H9 (cell line): Measurements from ENCODE around the gene SCUBE1. TPM values are rescaled to one million over a fixed set of nuclear protein-coding genes. Genes with fewer than 3 reads are reported as not detected.

Experiments
- DNase-seq: peaks from one replicate; pipeline ENCODE4 v3.0.0-alpha.2; 2017
- H2AFZ ChIP-seq: one replicate; pipeline ENCODE4 v1.6.1; 2013; ENCODE audit warnings: mild to moderate bottlenecking, low read length, control low read depth, moderate library complexity
- H2AK5ac ChIP-seq: 2 replicates; pipeline ENCODE4 v1.6.1; 2013; ENCODE audit warnings: low read length, control low read depth, mixed read lengths; ENCODE audit not compliant: insufficient read length
- H2BK120ac ChIP-seq: one replicate; pipeline ENCODE4 v1.6.1; 2013; ENCODE audit warnings: low read depth, mild to moderate bottlenecking, low read length, control low read depth, inconsistent platforms; ENCODE audit not compliant: poor library complexity, severe bottlenecking
- H2BK12ac ChIP-seq: 2 replicates; pipeline ENCODE4 v1.6.1; 2013; ENCODE audit warnings: low read length, control low read depth, mixed read lengths, low read depth; ENCODE audit not compliant: insufficient read length
- H2BK15ac ChIP-seq: 2 replicates; pipeline ENCODE4 v1.6.1; 2013; ENCODE audit warnings: low read depth, low read length, control low read depth
- H2BK20ac ChIP-seq: one replicate; pipeline ENCODE4 v1.6.1; 2013; ENCODE audit warnings: low read depth, mild to moderate bottlenecking, low read length, control low read depth, inconsistent platforms; ENCODE audit not compliant: poor library complexity, severe bottlenecking
- H2BK5ac ChIP-seq: 2 replicates; pipeline ENCODE4 v1.6.1; 2013; ENCODE audit warnings: low read length, control low read depth, mixed read lengths; ENCODE audit not compliant: insufficient read length
- H3K14ac ChIP-seq: 2 replicates; pipeline ENCODE4 v1.6.1; 2013; ENCODE audit warnings: low read length, control low read depth; ENCODE audit not compliant: insufficient read depth
- H3K18ac ChIP-seq: 2 replicates; pipeline ENCODE4 v1.6.1; 2013; ENCODE audit warnings: low read depth, mild to moderate bottlenecking, mixed read lengths, low read length, control low read depth; ENCODE audit not compliant: insufficient read length
- H3K23ac ChIP-seq: 2 replicates; pipeline ENCODE4 v1.6.1; 2013; ENCODE audit warnings: low read length, control low read depth, mixed read lengths, low read depth; ENCODE audit not compliant: insufficient read length
- H3K23me2 ChIP-seq: 2 replicates; pipeline ENCODE4 v1.6.1; 2013; ENCODE audit warnings: low read depth, mild to moderate bottlenecking, mixed read lengths, low read length, control low read depth; ENCODE audit not compliant: insufficient read length, poor library complexity, severe bottlenecking
- H3K27ac ChIP-seq: 2 replicates; pipeline ENCODE4 v1.5.1; 2013; ENCODE audit warnings: low read length, control low read depth, mixed read lengths, low read depth; ENCODE audit not compliant: insufficient read length
- H3K27me3 ChIP-seq: 2 replicates; pipeline ENCODE4 v1.6.1; 2013; ENCODE audit warnings: low read length, control low read depth, inconsistent platforms; ENCODE audit not compliant: insufficient read depth
- H3K4ac ChIP-seq: 2 replicates; pipeline ENCODE4 v1.6.1; 2013; ENCODE audit warnings: low read depth, mild to moderate bottlenecking, control low read depth, inconsistent platforms, low read length, moderate library complexity
- H3K4me1 ChIP-seq: 2 replicates; pipeline ENCODE4 v1.6.1; 2013; ENCODE audit warnings: low read length, control low read depth, inconsistent platforms; ENCODE audit not compliant: insufficient read depth
- H3K4me2 ChIP-seq: 2 replicates; pipeline ENCODE4 v1.6.1; 2013; ENCODE audit warnings: low read length, control low read depth, mixed read lengths; ENCODE audit not compliant: insufficient read length, insufficient read depth
- H3K56ac ChIP-seq: 2 replicates; pipeline ENCODE4 v1.6.1; 2013; ENCODE audit warnings: low read depth, mild to moderate bottlenecking, mixed read lengths, low read length, control low read depth; ENCODE audit not compliant: insufficient read length
- H3K79me1 ChIP-seq: 2 replicates; pipeline ENCODE4 v1.6.1; 2013; ENCODE audit warnings: low read depth, mild to moderate bottlenecking, moderate library complexity, low read length, control low read depth, inconsistent platforms; ENCODE audit not compliant: insufficient read depth, poor library complexity, severe bottlenecking
- H3K79me2 ChIP-seq: 2 replicates; pipeline ENCODE4 v1.6.1; 2013; ENCODE audit warnings: low read length, control low read depth, inconsistent platforms; ENCODE audit not compliant: insufficient read depth
- H3K9ac ChIP-seq: 2 replicates; pipeline ENCODE4 v1.6.1; 2013; ENCODE audit warnings: low read length, control low read depth, mixed read lengths; ENCODE audit not compliant: insufficient read length; ENCODE audit errors: extremely low read depth
- H3K9me3 ChIP-seq: one replicate; pipeline ENCODE4 v1.6.1; 2013; ENCODE audit warnings: low read depth, low read length, inconsistent platforms; ENCODE audit not compliant: control insufficient read depth
- H3T11ph ChIP-seq: one replicate; pipeline ENCODE4 v1.6.1; 2013; ENCODE audit warnings: mild to moderate bottlenecking, low read length, control low read depth, inconsistent platforms
- H4K20me1 ChIP-seq: one replicate; pipeline ENCODE4 v1.6.1; 2013; ENCODE audit not compliant: control insufficient read depth, insufficient read length, insufficient read depth
- H4K5ac ChIP-seq: 2 replicates; pipeline ENCODE4 v1.6.1; 2013; ENCODE audit warnings: low read depth, mild to moderate bottlenecking, mixed read lengths, low read length, control low read depth; ENCODE audit not compliant: insufficient read length
- H4K8ac ChIP-seq: replicated peaks from 2 replicates; pipeline ENCODE4 v1.6.1; 2013; ENCODE audit warnings: low read length, control low read depth, mixed read lengths, low read depth; ENCODE audit not compliant: insufficient read length
- H4K91ac ChIP-seq: 2 replicates; pipeline ENCODE4 v1.6.1; 2013; ENCODE audit warnings: low read depth, mild to moderate bottlenecking, moderate library complexity, mixed read lengths, low read length, control low read depth; ENCODE audit not compliant: insufficient read length
- H3K27ac Mint-ChIP-seq, 3 experiments: 2 replicates in 2 of 3; 3 replicates in 1 of 3; pipeline ENCODE4 v1.8.0; 2020 to 2021; ENCODE audit warnings: mixed read lengths in 3 of 3, mild to moderate bottlenecking in 1 of 3, moderate library complexity in 1 of 3
- H3K27me3 Mint-ChIP-seq: 2 replicates; pipeline ENCODE4 v1.8.0; 2021; ENCODE audit warnings: low read depth, mild to moderate bottlenecking, moderate library complexity, mixed read lengths
- H3K36me3 Mint-ChIP-seq, 3 experiments: 2 replicates in 2 of 3; 3 replicates in 1 of 3; pipeline ENCODE4 v1.8.0; 2020 to 2021; ENCODE audit warnings: low read depth in 3 of 3, mixed read lengths in 3 of 3; ENCODE audit not compliant: insufficient read depth in 1 of 3
- H3K4me1 Mint-ChIP-seq, 2 experiments: 2 replicates each; pipeline ENCODE4 v1.8.0; 2020; ENCODE audit warnings: mixed read lengths in 2 of 2
- H3K4me3 Mint-ChIP-seq, 2 experiments: 2 replicates in 1 of 2; 3 replicates in 1 of 2; pipeline ENCODE4 v1.8.0; 2020 to 2021; ENCODE audit warnings: mild to moderate bottlenecking in 2 of 2, mixed read lengths in 2 of 2, moderate library complexity in 1 of 2
- H3K9me3 Mint-ChIP-seq, 2 experiments: 2 replicates in 1 of 2; 3 replicates in 1 of 2; pipeline ENCODE4 v1.8.0; 2020; ENCODE audit warnings: mild to moderate bottlenecking in 2 of 2, mixed read lengths in 2 of 2, moderate library complexity in 1 of 2
- WGBS: extraction: QIAGEN DNeasy Blood & Tissue Kit; methylation state at CpG from one replicate; pipeline ENCODE4 v1.1.7; 2013; ENCODE audit warnings: missing lambda C conversion rate, low lambda C conversion rate, mixed read lengths; ENCODE audit not compliant: insufficient read length; ENCODE audit errors: extremely low coverage; 5-methylcytosine and 5-hydroxymethylcytosine counted together
- total RNA-seq: library from RNA; stranded (reverse); gene quantifications from 2 replicates; pipeline ENCODE4 v1.2.1, GENCODE V29; 2021
- TF ChIP-seq, protein P1 (sequence below): fragments of 200-600 bp; sonication (generic); conservative IDR thresholded peaks from 3 replicates; pipeline ENCODE4 v1.8.0; 2021; ENCODE audit warnings: antibody characterized with exemption, mild to moderate bottlenecking

The SCUBE1 gene
- total RNA-seq, 1 experiment from 2014 or later = 1.2 TPM

DNA sequence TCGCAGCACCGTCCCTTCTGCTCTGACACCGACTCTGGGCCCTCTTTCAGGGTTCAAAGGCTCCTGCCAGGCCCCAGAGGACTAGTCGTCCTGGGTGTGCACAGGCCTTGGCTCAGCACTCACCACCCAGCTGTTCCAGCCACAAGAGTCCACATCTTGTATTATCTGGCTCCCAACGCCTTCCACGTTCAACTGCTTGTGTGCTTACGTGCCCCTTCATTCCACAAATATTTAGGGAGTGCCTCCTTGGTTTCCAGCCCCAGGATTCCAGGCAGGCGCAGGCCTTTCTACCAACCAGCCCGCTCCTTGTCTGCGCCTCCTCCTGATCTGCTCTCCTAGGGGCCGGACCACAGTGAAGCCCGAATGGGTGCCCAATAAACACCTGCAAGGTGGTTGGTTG, 70.9 kb downstream of the SCUBE1 start:
- H4K5ac ChIP-seq = no peak overlapping the region
- no peaks in the 10 kb centered on the region for H3K27me3 ChIP-seq
- no peak overlapping the region for H3K18ac ChIP-seq
- Mint-ChIP-seq H3K4me3 (no peak overlapping the region), H3K36me3 (no peaks in the 10 kb centered on the region), H3K27ac (no peak overlapping the region; a peak in 1 of 7 replicates), H3K9me3 (no peaks in the 10 kb centered on the region), H3K4me1 (peaks cover 20 to 37% of the 10 kb centered on the region in 2 experiments), H3K27me3 (peaks cover 17% of the 10 kb centered on the region)
- no peak overlapping the region for H2AFZ ChIP-seq
- H2BK5ac ChIP-seq = no peak overlapping the region
- H3T11ph ChIP-seq = no peak overlapping the region
- H3K9me3 ChIP-seq = no peaks in the 10 kb centered on the region
- no peak overlapping the region for H2BK15ac ChIP-seq
- H2BK12ac ChIP-seq = no peak overlapping the region
- H3K23me2 ChIP-seq = no peaks in the 10 kb centered on the region
- no peak overlapping the region for H3K4me2 ChIP-seq
- no peak overlapping the region for H4K91ac ChIP-seq
- DNase-seq = no peak
- H3K27ac ChIP-seq = no peak overlapping the region
- H2BK120ac ChIP-seq = no peak overlapping the region
- peaks cover 7% of the 10 kb centered on the region; the same call in 1 of the 2 replicates for H3K4me1 ChIP-seq
- H3K23ac ChIP-seq = no peak overlapping the region
- no peak overlapping the region for H2BK20ac ChIP-seq
- H4K8ac ChIP-seq = no peak overlapping the region
- no peak overlapping the region for H3K14ac ChIP-seq
- no peak overlapping the region for H3K4ac ChIP-seq
- TF ChIP-seq, protein P1, sequence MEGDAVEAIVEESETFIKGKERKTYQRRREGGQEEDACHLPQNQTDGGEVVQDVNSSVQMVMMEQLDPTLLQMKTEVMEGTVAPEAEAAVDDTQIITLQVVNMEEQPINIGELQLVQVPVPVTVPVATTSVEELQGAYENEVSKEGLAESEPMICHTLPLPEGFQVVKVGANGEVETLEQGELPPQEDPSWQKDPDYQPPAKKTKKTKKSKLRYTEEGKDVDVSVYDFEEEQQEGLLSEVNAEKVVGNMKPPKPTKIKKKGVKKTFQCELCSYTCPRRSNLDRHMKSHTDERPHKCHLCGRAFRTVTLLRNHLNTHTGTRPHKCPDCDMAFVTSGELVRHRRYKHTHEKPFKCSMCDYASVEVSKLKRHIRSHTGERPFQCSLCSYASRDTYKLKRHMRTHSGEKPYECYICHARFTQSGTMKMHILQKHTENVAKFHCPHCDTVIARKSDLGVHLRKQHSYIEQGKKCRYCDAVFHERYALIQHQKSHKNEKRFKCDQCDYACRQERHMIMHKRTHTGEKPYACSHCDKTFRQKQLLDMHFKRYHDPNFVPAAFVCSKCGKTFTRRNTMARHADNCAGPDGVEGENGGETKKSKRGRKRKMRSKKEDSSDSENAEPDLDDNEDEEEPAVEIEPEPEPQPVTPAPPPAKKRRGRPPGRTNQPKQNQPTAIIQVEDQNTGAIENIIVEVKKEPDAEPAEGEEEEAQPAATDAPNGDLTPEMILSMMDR = no peak
- H4K20me1 ChIP-seq = no peaks in the 10 kb centered on the region
- WGBS = no CpG with 5 or more reads among the region's 12 CpGs
- H3K56ac ChIP-seq = no peak overlapping the region
- no peaks in the 10 kb centered on the region for H3K79me1 ChIP-seq
- no peak overlapping the region for H3K9ac ChIP-seq
- H3K79me2 ChIP-seq = no peaks in the 10 kb centered on the region
- H2AK5ac ChIP-seq = no peak overlapping the region
